Astrocyte (in vitro differentiated cells and primary cell): ENCODE results near the gene CHADL. TPM values are rescaled to one million over a fixed set of nuclear protein-coding genes. Genes with fewer than 3 reads are reported as not detected.
A peak's percentile ranks its signal among the peaks of the same experiment; 100 is the strongest.

Source experiments
- DNase-seq: peaks from one replicate; pipeline ENCODE4 v3.0.0-alpha.2; 2010; ENCODE audit warnings: low read depth
- FAIRE-seq: peaks from 2 replicates; lab custom pipeline; 2011; peaks lifted over from hg19 to GRCh38; lab: Jason Lieb, UNC
- H2AFZ ChIP-seq: 2 replicates; pipeline ENCODE4 v1.6.0; 2012; ENCODE audit warnings: low read depth, low read length, inconsistent platforms
- H3K27ac ChIP-seq: 2 replicates; pipeline ENCODE4 v1.5.1; 2011; ENCODE audit warnings: low read depth, low read length, inconsistent platforms
- H3K27me3 ChIP-seq: 2 replicates; pipeline ENCODE4 v1.6.0; 2011; ENCODE audit warnings: low read length, inconsistent platforms; ENCODE audit not compliant: insufficient read depth
- H3K36me3 ChIP-seq: 2 replicates; pipeline ENCODE4 v1.5.1; 2011; ENCODE audit warnings: low read length, inconsistent platforms; ENCODE audit not compliant: insufficient read depth
- H3K4me1 ChIP-seq: 2 replicates; pipeline ENCODE4 v1.5.1; 2011; ENCODE audit warnings: low read length, inconsistent platforms; ENCODE audit not compliant: insufficient read depth
- H3K4me2 ChIP-seq: 2 replicates; pipeline ENCODE4 v1.6.0; 2012; ENCODE audit warnings: low read length, inconsistent platforms
- H3K4me3 ChIP-seq: 2 replicates; pipeline ENCODE4 v1.5.1; 2011; ENCODE audit warnings: low read depth, mild to moderate bottlenecking, low read length, inconsistent platforms; ENCODE audit not compliant: insufficient read depth
- H3K79me2 ChIP-seq: 2 replicates; pipeline ENCODE4 v1.6.0; 2012; ENCODE audit warnings: mild to moderate bottlenecking, low read length, inconsistent platforms; ENCODE audit not compliant: insufficient read depth
- H3K9ac ChIP-seq: 2 replicates; pipeline ENCODE4 v1.6.0; 2012; ENCODE audit warnings: mild to moderate bottlenecking, low read length, inconsistent platforms
- H3K9me3 ChIP-seq: 2 replicates; pipeline ENCODE4 v1.5.1; 2012; ENCODE audit warnings: low read depth, mild to moderate bottlenecking, low read length, inconsistent platforms; ENCODE audit not compliant: insufficient read depth
- H4K20me1 ChIP-seq: 2 replicates; pipeline ENCODE4 v1.6.0; 2012; ENCODE audit warnings: low read length, inconsistent platforms; ENCODE audit not compliant: insufficient read depth
- H3K27ac Mint-ChIP-seq: one replicate; pipeline ENCODE4 v1.8.0; 2021; ENCODE audit warnings: mild to moderate bottlenecking, mixed read lengths; ENCODE audit not compliant: unreplicated experiment
- H3K27me3 Mint-ChIP-seq: one replicate; pipeline ENCODE4 v1.8.0; 2021; ENCODE audit warnings: low read depth, mixed read lengths; ENCODE audit not compliant: unreplicated experiment
- H3K36me3 Mint-ChIP-seq: one replicate; pipeline ENCODE4 v1.8.0; 2021; ENCODE audit warnings: low read depth, mixed read lengths; ENCODE audit not compliant: unreplicated experiment
- H3K4me1 Mint-ChIP-seq: one replicate; pipeline ENCODE4 v1.8.0; 2021; ENCODE audit warnings: low read depth, mixed read lengths; ENCODE audit not compliant: unreplicated experiment
- H3K4me3 Mint-ChIP-seq: one replicate; pipeline ENCODE4 v1.8.0; 2021; ENCODE audit warnings: mild to moderate bottlenecking, moderate library complexity, mixed read lengths; ENCODE audit not compliant: unreplicated experiment
- H3K9me3 Mint-ChIP-seq: one replicate; pipeline ENCODE4 v1.8.0; 2021; ENCODE audit warnings: mild to moderate bottlenecking, mixed read lengths; ENCODE audit not compliant: unreplicated experiment
- EZH2 ChIP-seq: IDR thresholded peaks from 2 replicates; pipeline ENCODE4 v1.6.1; 2012; ENCODE audit warnings: mild to moderate bottlenecking, low read length, inconsistent platforms; ENCODE audit not compliant: insufficient read depth
- total RNA-seq: library from RNA; stranded (reverse); gene quantifications from 2 replicates; pipeline ENCODE4 v1.2.1, GENCODE V29; 2021
- TF ChIP-seq, protein P1 (sequence below): IDR thresholded peaks from 2 replicates; pipeline ENCODE4 v1.5.1; 2011; ENCODE audit warnings: low read depth, mild to moderate bottlenecking, inconsistent platforms, low read length, moderate library complexity; ENCODE audit not compliant: insufficient read depth

CHADL gene
- total RNA-seq, 1 donor from 2014 or later: 0.23 TPM

DNA sequence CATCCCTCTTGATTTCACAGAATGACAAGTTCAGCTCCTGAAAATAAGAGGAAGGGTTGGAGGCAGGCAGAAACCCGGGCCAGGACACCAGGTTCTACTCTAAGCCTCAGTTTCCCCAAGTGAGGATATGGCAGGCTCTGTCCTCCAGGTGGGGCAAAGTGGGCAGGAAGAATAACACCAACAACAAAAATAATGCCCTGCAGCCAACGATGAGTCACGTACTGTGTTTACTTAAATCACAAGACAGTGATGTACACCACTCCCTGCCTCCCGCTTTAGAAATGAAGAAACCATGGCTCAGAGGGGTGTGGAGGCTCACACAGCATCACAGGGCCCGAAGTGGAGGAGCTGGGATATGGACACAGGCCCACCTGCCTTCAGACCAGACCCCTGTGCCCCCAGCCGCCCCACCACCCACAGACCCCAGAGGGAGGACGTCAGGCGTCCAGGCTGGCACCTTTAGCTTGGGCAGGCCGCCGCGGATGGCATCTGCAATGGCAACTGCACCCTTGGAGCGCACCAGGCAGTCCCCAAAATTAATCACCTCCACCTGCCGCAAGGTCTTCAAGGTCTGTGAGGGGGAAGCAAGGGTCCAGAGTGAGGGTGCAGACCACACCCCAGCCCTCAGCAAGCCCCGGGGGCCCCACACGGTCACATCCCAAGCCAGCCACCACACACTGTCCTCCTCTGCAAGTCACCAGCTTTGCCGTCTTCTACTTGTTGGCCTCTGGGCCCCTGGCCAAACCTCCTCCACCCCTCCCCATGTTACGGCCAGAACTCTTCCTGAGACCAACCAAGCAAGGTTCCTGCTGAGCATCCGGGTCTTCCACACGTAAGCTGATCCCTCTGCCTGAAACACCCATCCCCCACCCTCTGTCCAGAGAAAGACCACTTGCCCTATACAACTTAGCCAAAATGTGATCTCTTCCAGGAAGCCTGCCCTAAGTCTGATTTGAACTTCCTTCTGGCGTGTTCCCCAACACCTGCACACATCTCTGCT is 15.8 kb upstream of the CHADL start:
- Histone ChIP-seq H3K36me3 (peaks cover 55% of the 10 kb centered on the region), H3K27ac (peak overlapping the region; percentile 38), H3K27me3 (no peaks in the 10 kb centered on the region), H2AFZ (no peak overlapping the region), H3K9ac (peak overlapping the region; percentile 23), H4K20me1 (peaks cover 26% of the 10 kb centered on the region), H3K4me2 (no peak overlapping the region), H3K9me3 (no peaks in the 10 kb centered on the region), H3K79me2 (peaks cover 8% of the 10 kb centered on the region), H3K4me1 (peaks cover 10% of the 10 kb centered on the region), H3K4me3 (no peak overlapping the region)
- TF ChIP-seq EZH2: no peak
- TF ChIP-seq, protein P1, sequence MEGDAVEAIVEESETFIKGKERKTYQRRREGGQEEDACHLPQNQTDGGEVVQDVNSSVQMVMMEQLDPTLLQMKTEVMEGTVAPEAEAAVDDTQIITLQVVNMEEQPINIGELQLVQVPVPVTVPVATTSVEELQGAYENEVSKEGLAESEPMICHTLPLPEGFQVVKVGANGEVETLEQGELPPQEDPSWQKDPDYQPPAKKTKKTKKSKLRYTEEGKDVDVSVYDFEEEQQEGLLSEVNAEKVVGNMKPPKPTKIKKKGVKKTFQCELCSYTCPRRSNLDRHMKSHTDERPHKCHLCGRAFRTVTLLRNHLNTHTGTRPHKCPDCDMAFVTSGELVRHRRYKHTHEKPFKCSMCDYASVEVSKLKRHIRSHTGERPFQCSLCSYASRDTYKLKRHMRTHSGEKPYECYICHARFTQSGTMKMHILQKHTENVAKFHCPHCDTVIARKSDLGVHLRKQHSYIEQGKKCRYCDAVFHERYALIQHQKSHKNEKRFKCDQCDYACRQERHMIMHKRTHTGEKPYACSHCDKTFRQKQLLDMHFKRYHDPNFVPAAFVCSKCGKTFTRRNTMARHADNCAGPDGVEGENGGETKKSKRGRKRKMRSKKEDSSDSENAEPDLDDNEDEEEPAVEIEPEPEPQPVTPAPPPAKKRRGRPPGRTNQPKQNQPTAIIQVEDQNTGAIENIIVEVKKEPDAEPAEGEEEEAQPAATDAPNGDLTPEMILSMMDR: no peak
- DNase-seq (peak; percentile 35), FAIRE-seq (no peak)
- Mint-ChIP-seq H3K27ac (peak overlapping the region; percentile 41), H3K4me1 (peaks cover 4% of the 10 kb centered on the region), H3K27me3 (no peaks in the 10 kb centered on the region), H3K36me3 (peaks cover 16% of the 10 kb centered on the region), H3K4me3 (no peak overlapping the region), H3K9me3 (no peaks in the 10 kb centered on the region)

DNA sequence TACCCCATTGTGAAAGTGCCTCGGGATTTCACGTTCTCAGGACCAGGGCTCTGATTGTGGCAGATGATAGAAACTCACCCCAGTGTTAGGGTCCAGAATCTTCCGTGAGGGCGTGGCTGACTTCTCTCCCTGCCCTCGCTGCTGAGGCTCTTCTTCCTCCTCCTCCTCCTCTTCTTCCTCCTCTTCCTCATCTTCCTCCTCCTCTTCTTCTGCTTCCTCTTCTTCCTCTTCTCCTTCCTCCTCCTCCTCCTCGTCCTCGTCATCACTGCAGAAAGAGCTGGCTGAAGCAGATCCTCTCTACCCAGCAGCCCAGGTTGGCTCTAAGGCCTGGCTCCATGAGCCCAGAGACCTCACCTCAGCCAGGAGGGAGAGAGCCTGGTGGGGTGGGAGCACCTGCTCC is 13.5 kb upstream of the CHADL start:
- H3K4me3 Mint-ChIP-seq: no peak overlapping the region
- Histone ChIP-seq H3K4me3 (no peak overlapping the region), H3K27ac (no peak overlapping the region), H3K79me2 (peaks cover 2% of the 10 kb centered on the region), H3K9me3 (no peaks in the 10 kb centered on the region), H4K20me1 (peaks cover 23% of the 10 kb centered on the region), H2AFZ (no peak overlapping the region), H3K4me1 (peaks cover 10% of the 10 kb centered on the region), H3K27me3 (no peaks in the 10 kb centered on the region), H3K36me3 (peaks cover 56% of the 10 kb centered on the region), H3K9ac (no peak overlapping the region), H3K4me2 (no peak overlapping the region)
- DNase-seq (no peak), FAIRE-seq (no peak)
- H3K27me3 Mint-ChIP-seq: no peaks in the 10 kb centered on the region
- H3K36me3 Mint-ChIP-seq: peaks cover 18% of the 10 kb centered on the region
- peaks cover 4% of the 10 kb centered on the region for H3K4me1 Mint-ChIP-seq
- no peaks in the 10 kb centered on the region for H3K9me3 Mint-ChIP-seq
- H3K27ac Mint-ChIP-seq: peak overlapping the region; percentile 41
- TF ChIP-seq, protein P1: no peak
- TF ChIP-seq EZH2: no peak

DNA sequence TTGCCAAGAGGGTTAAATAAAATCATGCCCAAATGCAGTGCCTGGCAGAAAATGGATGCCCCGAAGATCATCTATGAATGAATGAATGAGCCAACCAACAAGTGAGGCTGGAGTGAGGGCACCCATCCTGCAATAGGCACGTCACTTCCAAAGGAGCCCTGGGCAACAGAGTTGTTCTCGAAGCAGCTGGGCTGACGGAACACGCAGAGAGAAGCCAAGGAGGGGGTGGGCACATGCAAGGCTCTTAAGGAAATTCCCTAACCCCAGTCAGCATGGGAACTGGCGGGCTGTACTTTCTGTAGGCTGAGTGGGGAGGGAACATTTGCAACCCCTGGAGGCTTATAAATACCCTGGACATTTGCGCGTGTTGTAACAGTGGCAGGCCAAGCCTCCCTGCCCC is 11.6 kb upstream of the CHADL start:
- no peak for DNase-seq
- H3K9me3 ChIP-seq: no peaks in the 10 kb centered on the region
- Mint-ChIP-seq H3K9me3 (no peaks in the 10 kb centered on the region), H3K36me3 (peaks cover 13% of the 10 kb centered on the region), H3K27me3 (no peaks in the 10 kb centered on the region), H3K4me3 (no peak overlapping the region), H3K27ac (no peak overlapping the region), H3K4me1 (peaks cover 4% of the 10 kb centered on the region)
- H3K27ac ChIP-seq: no peak overlapping the region
- no peak overlapping the region for H3K4me3 ChIP-seq
- H3K4me2 ChIP-seq: no peak overlapping the region
- peaks cover 10% of the 10 kb centered on the region for H3K4me1 ChIP-seq
- H2AFZ ChIP-seq: no peak overlapping the region
- no peaks in the 10 kb centered on the region for H3K27me3 ChIP-seq
- no peaks in the 10 kb centered on the region for H3K79me2 ChIP-seq
- no peak overlapping the region for H3K9ac ChIP-seq
- no peak for TF ChIP-seq EZH2
- TF ChIP-seq, protein P1: no peak
- H4K20me1 ChIP-seq: peaks cover 23% of the 10 kb centered on the region
- no peak for FAIRE-seq
- H3K36me3 ChIP-seq: peaks cover 45% of the 10 kb centered on the region
